Pancreas (tissue), 10 donors: ENCODE results near the gene C18orf54. TPM values are rescaled to one million over a fixed set of nuclear protein-coding genes. Genes with fewer than 3 reads are reported as not detected.
A peak's percentile ranks its signal among the peaks of the same experiment; 100 is the strongest.

ENCODE experiments used
- ATAC-seq, 4 donors: fragments of 200-7000 bp; cut with Tn5 transposase; one replicate each; pipeline versions ENCODE4 v1.8.0 to v1.9.1; 2020; ENCODE audit warnings: mild to moderate bottlenecking in 4 of 4, moderate library complexity in 4 of 4
- DNase-seq, 6 donors: peaks; one replicate each; pipeline ENCODE4 v3.0.0-alpha.2; 2020
- FAIRE-seq: peaks from 2 replicates; lab custom pipeline; 2012; peaks lifted over from hg19 to GRCh38; lab: Jason Lieb, UNC
- H3K27ac ChIP-seq, 4 donors: fragments of 200-600 bp; sonication (generic); 1 replicate in 3 of 4; 2 replicates in 1 of 4; pipeline versions ENCODE4 v1.5.0 to v1.8.0; 2020
- H3K27me3 ChIP-seq, 4 donors: fragments of 200-600 bp; one replicate each; pipeline ENCODE4 v1.8.0; 2021
- H3K36me3 ChIP-seq, 3 donors: fragments of 200-600 bp; sonication (generic) in 1 of 3; one replicate each; pipeline versions ENCODE4 v1.5.0 to v1.8.0; 2020 to 2021
- H3K4me1 ChIP-seq, 3 donors: fragments of 200-600 bp; one replicate each; pipeline ENCODE4 v1.8.0; 2021
- H3K4me3 ChIP-seq, 4 donors: fragments of 200-600 bp; sonication (generic) in 2 of 4; one replicate each; pipeline versions ENCODE4 v1.5.0 to v1.8.0; 2020 to 2021
- H3K9me3 ChIP-seq, 4 donors: fragments of 200-600 bp; one replicate each; pipeline ENCODE4 v1.8.0; 2021
- CTCF ChIP-seq, 4 donors: fragments of 200-600 bp; sonication (generic) in 3 of 4; IDR thresholded peaks; one replicate each; pipeline versions ENCODE4 v1.5.0 to v1.8.0; 2021; ENCODE audit warnings: antibody characterized with exemption in 4 of 4
- WGBS, 2 donors: extraction: QIAGEN DNeasy Blood & Tissue Kit; methylation state at CpG; one replicate each; pipeline ENCODE4 v1.1.7; 2013; 5-methylcytosine and 5-hydroxymethylcytosine counted together
- intact Hi-C, 3 donors: fragments of 100-400 bp; cut with DNase I; formaldehyde crosslinking; loops; one replicate each; pipeline versions ENCODE4 v1.11.1 to v1.14.2; 2022
- polyA plus RNA-seq, 2 donors: library from polyadenylated mRNA; stranded (reverse); fragments of 200-250 nt; gene quantifications; one replicate each; pipeline ENCODE4 v1.2.3, GENCODE V29; 2013
- total RNA-seq, 6 donors: library from RNA; stranded (reverse); fragmentation: NEBNext Ultra II Directional in 4 of 6; extraction: Animal tissue kit (Norgen Biotek cat#: 25700) in 4 of 6; gene quantifications; one replicate each; pipeline versions ENCODE4 v1.2.1 to v1.2.4, GENCODE V29; 2021 to 2023
- donor health status: healthy with polysubstance abuse.
- donor health status: DM: no; HTN: no; CAD: no; lungs with moderate emphysema.
- donor health status: DM: no; HTN: no; CAD: no.
- donor health status: control.
- donor health status: control.
- donor health status: Bipolar disorder and iron deficiency.
- donor health status: DM: yes; HTN: yes; CAD: no.
- donor health status: DM: no; HTN: no; CAD: no.
- donor health status: DM: no; HTN: no; CAD: no.
- donor health status: DM: yes; HTN: yes; CAD: no.

Gene C18orf54
- total and polyA plus RNA-seq, 8 donors = 0.14 to 1.4 (median 0.27) TPM

GRCh38 chr18:54351186-54351585 is 6.5 kb upstream of the C18orf54 start:
- Histone ChIP-seq H3K4me1 (no peaks in the 10 kb centered on the region), H3K36me3 (no peaks in the 10 kb centered on the region), H3K27me3 (no peaks in the 10 kb centered on the region), H3K27ac (no peak overlapping the region), H3K9me3 (no peaks in the 10 kb centered on the region), H3K4me3 (no peak overlapping the region)
- FAIRE-seq (no peak), ATAC-seq (no peak), DNase-seq (no peak)
- TF ChIP-seq CTCF (IDR thresholded peaks at IDR 0.05) = no peak
- WGBS, 2 donors = 85 to 92% methylated on average over 1 of the region's 1 CpG
- intact Hi-C loops = no loop called here

GRCh38 chr18:54357082-54357659 is 535 bp upstream of the C18orf54 start:
- Histone ChIP-seq H3K4me3 (peak overlapping the region; percentile 38 to 73 (median 55)), H3K9me3 (no peaks in the 10 kb centered on the region), H3K4me1 (peaks cover 0 to 6% (median 0%) of the 10 kb centered on the region in 3 donors), H3K27ac (peak overlapping the region in 1 of 4 donors; percentile 22), H3K27me3 (peaks cover 0 to 12% (median 0%) of the 10 kb centered on the region in 4 donors), H3K36me3 (no peaks in the 10 kb centered on the region)
- ATAC-seq (peak in 2 of 4 donors; percentile 23 to 65), FAIRE-seq (no peak), DNase-seq (no peak)
- WGBS, 2 donors = 2% methylated on average over 15 of the region's 15 CpGs
- TF ChIP-seq CTCF (IDR thresholded peaks at IDR 0.05) = no peak
- intact Hi-C loops = no loop called here

GRCh38 chr18:54358495-54359040 is 862 bp downstream of the C18orf54 start:
- no peak overlapping the region for H3K27ac ChIP-seq

GRCh38 chr18:54359233-54359632 is 1.5 kb downstream of the C18orf54 start:
- H3K27me3 ChIP-seq = peaks cover 0 to 12% (median 0%) of the 10 kb centered on the region in 4 donors
- H3K27ac ChIP-seq = no peak overlapping the region
- H3K4me1 ChIP-seq = peaks cover 0 to 6% (median 0%) of the 10 kb centered on the region in 3 donors
- intact Hi-C loops = no loop called here
- WGBS, 2 donors = 57 to 64% methylated on average over 6 of the region's 6 CpGs
- no peaks in the 10 kb centered on the region for H3K9me3 ChIP-seq
- no peak for ATAC-seq
- no peak for DNase-seq
- FAIRE-seq = no peak
- H3K36me3 ChIP-seq = no peaks in the 10 kb centered on the region
- no peak overlapping the region for H3K4me3 ChIP-seq
- no peak for TF ChIP-seq CTCF (IDR thresholded peaks at IDR 0.05)

More at GRCh38 chr18:54358495-54359040, 862 bp downstream of the C18orf54 start:
- TF ChIP-seq CTCF (IDR thresholded peaks at IDR 0.05) = no peak
- WGBS, 2 donors = 3% methylated on average over 21 of the region's 21 CpGs
- Histone ChIP-seq H3K9me3 (no peaks in the 10 kb centered on the region), H3K4me3 (peak overlapping the region; percentile 38 to 73 (median 55)), H3K36me3 (no peaks in the 10 kb centered on the region), H3K4me1 (peaks cover 0 to 6% (median 0%) of the 10 kb centered on the region in 3 donors), H3K27me3 (peaks cover 0 to 12% (median 0%) of the 10 kb centered on the region in 4 donors)
- ATAC-seq (peak; percentile 24 to 57 (median 42)), DNase-seq (no peak), FAIRE-seq (no peak)
- intact Hi-C loops = no loop called here

- H3K9me3 ChIP-seq = no peaks in the 10 kb centered on the region
These were observed 2.7 kb downstream of the C18orf54 start for GRCh38 chr18:54360406-54360805.

More at GRCh38 chr18:54360406-54360805, 2.7 kb downstream of the C18orf54 start:
- H3K27me3 ChIP-seq = peaks cover 0 to 12% (median 0%) of the 10 kb centered on the region in 4 donors
- no peak for ATAC-seq
- no peak for DNase-seq
- no peak for FAIRE-seq
- no peak for TF ChIP-seq CTCF (IDR thresholded peaks at IDR 0.05)
- 75 to 82% methylated on average over 3 of the region's 3 CpGs for WGBS, 2 donors
- peaks cover 0 to 6% (median 0%) of the 10 kb centered on the region in 3 donors for H3K4me1 ChIP-seq
- H3K27ac ChIP-seq = no peak overlapping the region
- H3K36me3 ChIP-seq = no peaks in the 10 kb centered on the region
- no peak overlapping the region for H3K4me3 ChIP-seq
- intact Hi-C loops = no loop called here
